ENCODE results near the gene TMEM41A.

The TMEM41A gene

GRCh38 chr3:185498503-185499396 lies at the start of gene TMEM41A:
TSS of gene TMEM41A (minus strand) at chr3:185499035. CDS start at chr3:185498961, 74 bp downstream.
- peak; percentile 96 for DNase-seq (ENCODE audit: low spot score)

DNA sequence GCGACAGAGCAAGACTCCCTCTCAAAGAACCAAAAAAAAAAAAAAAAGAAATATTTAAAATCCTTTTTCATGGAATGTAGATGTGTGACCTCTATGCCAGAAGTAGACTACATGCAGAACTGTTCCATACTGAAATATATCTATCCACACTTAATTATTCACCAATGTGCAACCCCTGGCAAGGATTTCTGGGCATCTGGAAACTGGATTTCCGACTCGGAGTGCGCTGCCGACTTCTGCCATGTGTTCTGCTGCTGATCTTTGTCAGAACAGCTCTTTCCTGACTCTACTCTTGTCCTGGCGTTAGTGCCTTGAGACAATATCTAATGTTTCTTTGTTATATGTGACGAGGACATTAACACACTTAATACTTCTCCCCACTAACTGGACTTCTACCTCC lies 41.9 kb upstream of the TMEM41A start:
- DNase-seq (ENCODE audit: low spot score): no peak

DNA sequence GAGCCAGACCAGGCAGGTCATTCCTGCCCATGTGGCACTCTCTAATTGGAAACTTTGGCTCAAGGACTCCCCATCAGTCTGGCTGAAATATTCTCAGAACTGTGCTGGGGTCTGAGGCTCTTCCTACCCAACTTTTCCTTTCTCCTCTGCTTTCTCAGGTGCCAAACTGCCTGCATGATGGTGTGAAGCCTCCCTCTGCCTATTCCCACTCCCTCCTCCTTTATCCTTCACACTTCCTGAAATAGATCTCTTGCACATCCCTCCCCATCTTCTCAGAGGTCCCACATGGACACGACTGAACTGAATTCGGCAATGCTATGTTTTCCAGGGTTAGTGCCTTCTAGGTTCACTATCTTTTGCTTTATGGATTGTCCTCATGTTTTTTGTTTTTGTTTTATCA lies 41.1 kb upstream of the TMEM41A start:
- DNase-seq (ENCODE audit: low spot score): no peak

- no peak for DNase-seq (ENCODE audit: low spot score)
These were observed 38.6 kb upstream of the TMEM41A start for GRCh38 chr3:185537369-185537970.

GRCh38 chr3:185534511-185534910 lies 35.7 kb upstream of the TMEM41A start:
- DNase-seq (ENCODE audit: low spot score): no peak

- DNase-seq (ENCODE audit: low spot score): no peak
These were observed 34.1 kb upstream of the TMEM41A start for GRCh38 chr3:185532901-185533300.

DNA sequence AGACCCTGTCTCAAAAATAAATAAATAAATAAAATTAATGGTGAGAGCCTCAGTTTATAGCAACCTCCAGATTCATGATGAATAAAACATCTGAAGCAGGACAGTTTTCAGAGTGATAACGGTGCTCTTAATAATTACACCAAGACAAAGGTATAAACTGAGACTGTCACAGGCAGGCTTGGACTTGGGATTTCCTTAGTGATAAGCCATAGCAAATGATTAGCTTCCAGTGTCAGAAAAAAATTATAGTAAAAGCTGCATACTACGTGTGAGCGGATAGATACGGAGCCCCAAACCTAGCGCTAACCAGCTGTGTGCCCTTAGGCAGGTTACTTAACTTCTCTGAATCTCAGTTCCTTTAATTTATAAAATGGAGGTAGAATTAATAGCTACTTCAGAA lies 32.0 kb upstream of the TMEM41A start:
- DNase-seq (ENCODE audit: low spot score): no peak

DNA sequence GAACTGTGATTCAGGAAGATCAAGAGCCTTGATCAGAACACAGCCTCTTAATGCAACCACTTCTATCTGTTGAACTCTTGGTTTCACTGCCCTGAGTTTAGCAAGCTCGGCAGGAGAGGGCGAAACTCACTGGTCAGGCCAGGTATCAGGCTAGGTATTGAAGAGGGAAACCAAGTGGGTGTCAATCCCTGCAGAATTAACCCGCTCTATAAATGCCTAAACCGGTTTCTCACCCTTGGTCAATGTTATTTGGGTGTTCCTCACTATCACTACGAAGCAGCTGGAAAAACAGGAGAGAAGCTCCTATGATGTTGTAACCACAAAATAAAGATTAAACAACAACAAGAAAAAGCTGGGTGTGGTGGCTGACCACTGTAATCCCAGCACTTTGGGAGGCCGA lies 29.7 kb upstream of the TMEM41A start:
- DNase-seq (ENCODE audit: low spot score): no peak

GRCh38 chr3:185527364-185527763 lies 28.5 kb upstream of the TMEM41A start:
- no peak for DNase-seq (ENCODE audit: low spot score)

DNA sequence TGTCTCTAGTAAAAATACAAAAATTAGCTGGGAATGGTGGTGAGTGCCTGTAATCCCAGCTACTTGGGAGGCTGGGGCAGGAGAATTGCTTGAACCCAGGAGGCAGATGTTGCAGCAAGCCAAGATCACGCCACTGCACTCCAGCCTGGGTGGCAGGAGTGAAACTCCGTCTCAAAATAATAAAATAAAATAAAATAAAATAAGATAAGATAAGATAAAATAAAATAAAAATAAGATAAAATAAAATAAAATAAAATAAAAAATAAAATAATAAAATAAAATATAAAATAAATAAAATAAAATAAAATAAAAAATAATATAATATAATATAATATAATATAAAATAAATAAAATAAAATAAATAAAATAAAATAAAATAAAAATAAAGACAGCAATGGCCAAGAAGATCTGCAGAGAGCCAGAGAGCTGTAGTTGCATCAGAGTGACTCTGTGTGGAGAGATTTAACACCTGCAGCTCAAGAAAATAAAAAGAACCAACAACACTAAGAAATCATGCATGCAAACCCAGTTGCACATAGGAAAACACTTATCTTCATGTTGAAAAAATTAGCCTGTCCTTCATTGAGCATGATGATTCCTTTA lies 27.6 kb upstream of the TMEM41A start:
- no peak for DNase-seq (ENCODE audit: low spot score)

- DNase-seq (ENCODE audit: low spot score): no peak
These were observed 22.7 kb upstream of the TMEM41A start for GRCh38 chr3:185521349-185522138.

GRCh38 chr3:185519021-185519420 lies 20.2 kb upstream of the TMEM41A start:
- DNase-seq (ENCODE audit: low spot score): no peak

- no peak for DNase-seq (ENCODE audit: low spot score)
These were observed 18.7 kb upstream of the TMEM41A start for GRCh38 chr3:185517387-185518130.

DNA sequence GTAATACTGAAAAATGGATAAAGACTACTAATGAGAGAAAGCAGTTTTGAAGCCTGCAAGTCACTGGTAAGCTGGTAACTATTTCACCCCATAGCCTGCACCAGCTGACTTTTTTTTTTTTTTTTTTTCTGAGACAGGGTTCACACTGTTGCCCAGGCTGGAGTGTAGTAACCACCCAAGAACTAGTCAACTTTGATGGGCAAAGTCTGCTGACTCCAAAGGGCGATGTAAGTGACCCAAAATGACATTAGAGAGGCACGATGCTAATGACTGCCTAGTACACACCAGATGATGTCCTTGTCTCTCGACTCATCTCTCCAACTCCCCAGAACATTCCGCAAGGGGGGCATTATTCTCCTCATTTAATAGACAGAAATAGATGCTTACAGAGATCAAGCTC lies 12.9 kb upstream of the TMEM41A start:
- DNase-seq (ENCODE audit: low spot score): no peak

DNA sequence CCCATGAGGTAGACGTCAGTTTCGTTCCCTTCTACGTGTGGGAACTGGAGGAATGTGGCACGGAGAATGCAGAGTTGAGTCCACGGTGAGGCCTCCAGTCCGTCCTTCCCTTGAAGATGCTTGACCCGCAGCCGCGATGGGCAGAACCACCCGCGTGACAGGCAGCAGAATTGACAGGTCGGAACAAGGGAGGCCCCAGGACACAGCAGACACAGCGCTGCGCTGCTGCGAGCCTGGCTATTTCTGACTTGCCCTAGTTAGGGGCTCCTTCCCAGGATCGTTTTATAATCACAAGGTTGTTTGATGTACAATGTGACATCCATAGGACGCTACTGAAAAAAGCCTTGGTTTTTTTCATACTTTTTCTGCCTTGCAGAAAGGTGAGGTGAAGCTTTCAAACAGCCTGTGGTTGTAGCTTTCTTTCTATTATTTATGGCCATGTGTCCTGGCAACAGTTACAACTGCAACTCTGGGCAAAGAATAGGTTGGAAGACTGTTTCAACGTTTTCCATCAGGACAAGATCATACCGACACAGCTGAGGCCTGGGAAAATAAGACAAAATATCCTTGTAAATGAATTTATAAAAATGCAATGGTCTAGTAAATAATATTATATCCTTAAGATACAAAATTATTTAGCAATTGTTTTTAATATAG lies 9.6 kb upstream of the TMEM41A start:
- no peak for DNase-seq (ENCODE audit: low spot score)

- no peak for DNase-seq (ENCODE audit: low spot score)
These were observed 9.0 kb upstream of the TMEM41A start for GRCh38 chr3:185507883-185508282.

DNA sequence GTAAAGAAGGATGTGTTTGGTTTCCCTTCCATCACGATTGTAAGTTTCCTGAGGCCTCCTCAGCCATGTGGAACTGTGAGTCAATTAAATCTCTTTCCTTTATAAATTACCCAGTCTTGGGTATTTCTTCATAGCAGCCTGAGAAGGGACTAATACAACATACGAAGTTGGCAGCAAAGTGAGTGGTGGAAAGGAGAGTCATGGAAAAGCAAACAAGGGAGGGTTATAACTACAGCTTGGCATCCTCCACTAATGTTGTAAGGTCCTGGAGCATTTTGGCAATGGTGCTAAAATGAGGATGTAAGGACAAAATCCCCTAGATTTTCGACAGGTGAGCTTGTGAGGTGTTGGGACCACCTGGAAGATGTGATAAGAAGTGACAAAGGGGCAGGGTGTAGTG lies 5.8 kb upstream of the TMEM41A start:
- no peak for DNase-seq (ENCODE audit: low spot score)

DNA sequence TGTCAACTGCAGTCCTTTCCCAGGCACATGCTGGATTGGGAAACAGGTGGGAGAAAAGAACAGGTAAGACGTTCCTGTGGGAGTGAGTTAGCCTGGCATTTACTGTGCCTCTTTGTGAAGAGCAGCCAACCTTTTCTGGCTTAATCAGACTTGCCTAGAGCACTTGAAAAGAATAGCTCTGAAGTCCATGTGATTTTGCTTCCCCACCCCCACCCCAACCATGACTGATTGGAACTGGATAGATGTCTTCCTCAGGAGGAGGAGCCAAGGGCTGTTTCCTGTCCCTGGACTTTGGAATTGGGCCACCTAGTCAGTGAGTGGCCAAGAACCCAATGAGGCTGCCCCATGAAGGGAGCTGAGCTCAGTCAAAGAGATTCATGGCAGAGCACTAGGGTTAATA lies 4.7 kb upstream of the TMEM41A start:
- no peak for DNase-seq (ENCODE audit: low spot score)

DNA sequence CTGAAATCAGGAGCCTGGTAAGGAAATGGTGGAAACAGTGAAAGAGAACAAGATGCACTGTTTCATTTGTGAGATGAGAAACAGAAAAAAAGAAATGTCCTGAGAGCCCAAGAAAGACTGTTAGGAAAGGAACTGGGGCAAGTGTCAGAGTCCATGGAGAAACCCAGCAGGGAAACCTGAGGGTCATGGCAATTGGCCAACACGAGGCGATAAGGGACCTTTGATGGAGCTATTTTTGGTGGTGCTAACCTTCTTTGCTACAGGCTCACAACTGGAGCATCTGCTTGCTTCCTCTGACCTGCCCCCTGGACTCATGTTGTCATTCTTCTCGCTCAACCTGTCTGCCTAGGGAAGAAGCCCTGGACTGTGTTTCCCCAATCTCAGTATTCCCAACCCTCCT lies 4.2 kb upstream of the TMEM41A start:
- no peak for DNase-seq (ENCODE audit: low spot score)

DNA sequence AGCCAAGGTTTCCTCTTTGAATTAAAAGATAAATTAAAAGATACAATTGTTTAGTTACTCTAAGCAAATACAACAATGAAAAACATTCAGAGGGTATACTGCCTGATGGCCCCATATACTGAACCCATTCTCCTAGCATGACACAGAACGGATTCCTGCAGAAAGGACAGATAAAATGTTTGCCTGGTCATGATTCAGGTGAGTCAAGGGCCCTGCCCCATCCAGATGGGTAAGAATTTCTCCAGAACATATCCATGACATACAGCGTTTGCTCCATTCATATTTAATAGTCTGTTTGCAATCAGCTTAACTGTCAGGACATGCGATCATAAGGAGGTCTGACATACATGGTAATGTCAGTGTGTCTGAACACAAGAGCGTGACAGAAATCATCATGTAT lies 8.6 kb downstream of the TMEM41A start:
- no peak for DNase-seq (ENCODE audit: low spot score)

- no peak for DNase-seq (ENCODE audit: low spot score)
These were observed 9.4 kb downstream of the TMEM41A start for GRCh38 chr3:185489462-185489861.

Data from ecto neural progenitor cell (in vitro differentiated cells).